Suprapubic skin (tissue), 4 donors: ENCODE measurements around the gene PVR. TPM values are rescaled to one million over a fixed set of nuclear protein-coding genes. Genes with fewer than 3 reads are reported as not detected.
A peak's percentile ranks its signal among the peaks of the same experiment; 100 is the strongest.
"Not testable (repeated sequence)": the region's sequence is repeated elsewhere in the genome, so short reads cannot be mapped to it uniquely, and the experiment has no call there.

ENCODE experiments used
- DNase-seq, 2 donors: peaks; one replicate each; pipeline ENCODE4 v3.0.0-alpha.2; 2019; ENCODE audit warnings: low spot score in 2 of 2
- H3K27ac ChIP-seq: fragments of 200-600 bp; sonication (generic); one replicate; pipeline ENCODE4 v1.5.1; 2019
- H3K27me3 ChIP-seq: fragments of 200-600 bp; sonication (generic); one replicate; pipeline ENCODE4 v1.5.1; 2019
- H3K36me3 ChIP-seq: fragments of 200-600 bp; sonication (generic); one replicate; pipeline ENCODE4 v1.5.1; 2019
- H3K4me1 ChIP-seq: fragments of 200-600 bp; sonication (generic); one replicate; pipeline ENCODE4 v1.5.1; 2019
- H3K4me3 ChIP-seq: fragments of 200-600 bp; sonication (generic); one replicate; pipeline ENCODE4 v1.5.1; 2019; ENCODE audit warnings: mild to moderate bottlenecking
- H3K9me3 ChIP-seq: fragments of 200-600 bp; sonication (generic); one replicate; pipeline ENCODE4 v1.5.1; 2019
- EP300 ChIP-seq: sonication (generic); formaldehyde crosslinking; IDR thresholded peaks from one replicate; pipeline ENCODE4 v1.6.1; 2017; ENCODE audit warnings: antibody characterized with exemption
- POLR2A ChIP-seq, 2 donors: fragments of 450-650 bp; IDR thresholded peaks; one replicate each; pipeline ENCODE4 v1.6.1; 2017; ENCODE audit warnings: antibody characterized with exemption in 2 of 2, mild to moderate bottlenecking in 2 of 2, moderate library complexity in 2 of 2
- POLR2AphosphoS5 ChIP-seq, 3 donors: sonication (generic); formaldehyde crosslinking; IDR thresholded peaks; one replicate each; pipeline ENCODE4 v1.6.1; 2017; ENCODE audit warnings: antibody characterized with exemption in 3 of 3
- WGBS: methylation state at CpG from one replicate; pipeline ENCODE4 v1.1.5; 2018; 5-methylcytosine and 5-hydroxymethylcytosine counted together
- total RNA-seq, 4 donors: library from RNA; depleted of rRNA; stranded (reverse); fragments of >200 nt; gene quantifications; one replicate each; pipeline ENCODE4 v1.1.0, GENCODE V29; 2016
- TF ChIP-seq, protein P1 (sequence below), 2 donors: fragments of 200-600 bp in 1 of 2; fragments of 450-650 bp in 1 of 2; sonication (generic) in 1 of 2; IDR thresholded peaks; one replicate each; pipeline ENCODE4 v1.5.1; 2016 to 2019; ENCODE audit warnings: antibody characterized with exemption in 2 of 2, mild to moderate bottlenecking in 1 of 2, moderate library complexity in 1 of 2

The PVR gene
- total RNA-seq, 4 donors from 2014 or later = 14.0 to 24.6 (median 15.5) TPM

DNA sequence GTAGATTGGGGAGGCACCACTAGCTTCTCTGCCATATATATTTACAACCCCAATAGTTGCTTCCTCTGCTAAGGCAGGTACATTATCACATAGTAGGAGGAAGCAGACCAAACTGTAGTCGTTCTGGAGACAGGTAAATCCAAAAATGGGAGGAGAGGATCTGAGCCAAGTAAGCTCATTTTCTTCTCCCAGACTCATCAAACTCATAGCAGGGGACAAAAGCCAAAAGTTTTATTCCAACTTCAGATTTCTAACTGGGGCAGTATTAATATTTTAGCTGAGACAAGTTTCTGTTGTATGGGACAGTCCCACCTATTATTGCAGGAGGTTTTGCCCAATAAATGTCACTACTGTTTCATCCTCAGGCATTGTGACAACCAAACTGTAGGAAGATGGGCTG lies 38.2 kb upstream of the PVR start:
- WGBS = 60% methylated on average over 1 of the region's 1 CpG
- TF ChIP-seq, protein P1, sequence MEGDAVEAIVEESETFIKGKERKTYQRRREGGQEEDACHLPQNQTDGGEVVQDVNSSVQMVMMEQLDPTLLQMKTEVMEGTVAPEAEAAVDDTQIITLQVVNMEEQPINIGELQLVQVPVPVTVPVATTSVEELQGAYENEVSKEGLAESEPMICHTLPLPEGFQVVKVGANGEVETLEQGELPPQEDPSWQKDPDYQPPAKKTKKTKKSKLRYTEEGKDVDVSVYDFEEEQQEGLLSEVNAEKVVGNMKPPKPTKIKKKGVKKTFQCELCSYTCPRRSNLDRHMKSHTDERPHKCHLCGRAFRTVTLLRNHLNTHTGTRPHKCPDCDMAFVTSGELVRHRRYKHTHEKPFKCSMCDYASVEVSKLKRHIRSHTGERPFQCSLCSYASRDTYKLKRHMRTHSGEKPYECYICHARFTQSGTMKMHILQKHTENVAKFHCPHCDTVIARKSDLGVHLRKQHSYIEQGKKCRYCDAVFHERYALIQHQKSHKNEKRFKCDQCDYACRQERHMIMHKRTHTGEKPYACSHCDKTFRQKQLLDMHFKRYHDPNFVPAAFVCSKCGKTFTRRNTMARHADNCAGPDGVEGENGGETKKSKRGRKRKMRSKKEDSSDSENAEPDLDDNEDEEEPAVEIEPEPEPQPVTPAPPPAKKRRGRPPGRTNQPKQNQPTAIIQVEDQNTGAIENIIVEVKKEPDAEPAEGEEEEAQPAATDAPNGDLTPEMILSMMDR (IDR thresholded peaks at IDR 0.05) = no peak
- TF ChIP-seq POLR2AphosphoS5 (IDR thresholded peaks at IDR 0.05) = no peak
- TF ChIP-seq EP300 = no peak
- no peak for TF ChIP-seq POLR2A (IDR thresholded peaks at IDR 0.05)
- Histone ChIP-seq H3K9me3 (no peaks in the 10 kb centered on the region), H3K27me3 (no peaks in the 10 kb centered on the region), H3K4me3 (no peak overlapping the region), H3K27ac (no peak overlapping the region), H3K36me3 (no peaks in the 10 kb centered on the region), H3K4me1 (peaks cover 17% of the 10 kb centered on the region)
- DNase-seq = no peak

DNA sequence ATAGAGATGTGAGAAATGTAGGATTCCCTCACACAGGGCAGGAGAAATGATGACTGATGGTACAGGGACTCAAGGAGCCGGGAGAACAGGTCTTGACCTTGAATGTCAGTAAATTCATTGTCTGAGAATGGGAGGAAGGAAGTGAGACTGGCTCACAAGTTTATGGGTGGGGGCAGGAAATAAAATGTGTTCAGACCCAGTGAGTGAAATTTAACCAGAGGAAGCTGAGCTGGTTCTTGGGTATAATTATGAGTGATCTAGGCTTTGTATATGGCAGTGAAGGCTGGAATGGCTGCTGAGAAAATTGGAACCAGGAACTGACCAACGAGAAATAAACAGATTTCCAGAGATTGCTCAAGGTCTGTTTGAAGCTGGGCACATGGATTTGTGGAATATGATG lies 36.7 kb upstream of the PVR start:
- WGBS = 43% methylated on average over 2 of the region's 2 CpGs
- no peak for TF ChIP-seq EP300
- TF ChIP-seq POLR2AphosphoS5 (IDR thresholded peaks at IDR 0.05) = peak in 1 of 3 donors; percentile 8
- TF ChIP-seq POLR2A (IDR thresholded peaks at IDR 0.05) = no peak
- TF ChIP-seq, protein P1 (IDR thresholded peaks at IDR 0.05) = no peak
- Histone ChIP-seq H3K4me3 (no peak overlapping the region), H3K27ac (no peak overlapping the region), H3K4me1 (peaks cover 12% of the 10 kb centered on the region), H3K9me3 (no peaks in the 10 kb centered on the region), H3K36me3 (no peaks in the 10 kb centered on the region), H3K27me3 (no peaks in the 10 kb centered on the region)
- no peak for DNase-seq

DNA sequence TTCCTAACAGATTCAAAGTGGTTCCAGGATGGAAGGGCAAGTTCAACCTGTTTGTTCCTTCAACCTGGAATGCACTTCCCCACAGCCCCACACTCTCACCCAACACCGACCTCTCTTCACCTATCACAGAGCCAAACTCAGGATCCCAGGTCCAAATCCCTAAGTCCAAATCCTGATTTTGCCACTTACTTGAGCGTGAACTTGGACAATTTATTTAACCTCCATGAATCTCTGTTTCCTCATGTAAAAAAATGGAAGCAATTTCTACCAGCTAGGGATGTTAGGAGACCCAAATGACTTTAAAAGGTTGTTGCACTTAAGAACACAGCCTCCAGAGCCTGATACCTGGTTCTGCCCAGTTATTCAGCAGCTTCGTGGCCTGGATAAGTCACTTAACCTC lies 35.8 kb upstream of the PVR start:
- Histone ChIP-seq H3K27me3 (no peaks in the 10 kb centered on the region), H3K4me3 (no peak overlapping the region), H3K36me3 (no peaks in the 10 kb centered on the region), H3K27ac (no peak overlapping the region), H3K4me1 (peaks cover 11% of the 10 kb centered on the region), H3K9me3 (no peaks in the 10 kb centered on the region)
- DNase-seq = no peak
- TF ChIP-seq EP300 (no peak), POLR2A (IDR thresholded peaks at IDR 0.05) (no peak), POLR2AphosphoS5 (IDR thresholded peaks at IDR 0.05) (no peak)
- TF ChIP-seq, protein P1 (IDR thresholded peaks at IDR 0.05) = no peak
- WGBS = 66% methylated on average over 3 of the region's 3 CpGs

- Histone ChIP-seq H3K36me3 (no peaks in the 10 kb centered on the region), H3K27ac (no peak overlapping the region), H3K4me3 (no peak overlapping the region), H3K27me3 (no peaks in the 10 kb centered on the region), H3K9me3 (no peaks in the 10 kb centered on the region), H3K4me1 (peaks cover 8% of the 10 kb centered on the region)
- 44% methylated on average over 7 of the region's 7 CpGs for WGBS
- no peak for DNase-seq
- TF ChIP-seq, protein P1 (IDR thresholded peaks at IDR 0.05) = no peak
- no peak for TF ChIP-seq POLR2A (IDR thresholded peaks at IDR 0.05)
- TF ChIP-seq EP300 = no peak
- no peak for TF ChIP-seq POLR2AphosphoS5 (IDR thresholded peaks at IDR 0.05)
Measured at GRCh38 chr19:44608391-44608821, 35.3 kb upstream of the PVR start.

DNA sequence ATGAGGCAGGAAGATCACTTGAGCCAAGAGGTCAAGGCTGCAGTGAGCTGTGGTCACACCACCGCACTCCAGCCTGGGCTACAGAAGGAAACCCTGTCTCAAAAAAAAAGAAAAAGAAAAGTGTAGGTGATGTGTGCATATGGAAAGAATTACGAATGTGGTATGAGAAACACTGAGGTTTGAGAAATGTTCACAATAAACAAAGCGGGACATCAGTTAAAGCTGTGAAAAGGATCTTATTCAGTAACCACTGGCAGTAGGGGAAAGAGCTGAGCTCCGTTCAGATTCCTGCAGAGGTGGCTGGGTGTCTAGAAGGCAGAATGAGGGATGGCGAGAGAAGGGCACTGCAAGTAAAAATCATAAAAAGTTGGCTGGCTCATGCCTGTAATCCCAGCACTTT lies 34.5 kb upstream of the PVR start:
- Histone ChIP-seq H3K4me3 (no peak overlapping the region), H3K27ac (no peak overlapping the region), H3K4me1 (peaks cover 2% of the 10 kb centered on the region), H3K9me3 (no peaks in the 10 kb centered on the region), H3K36me3 (no peaks in the 10 kb centered on the region), H3K27me3 (no peaks in the 10 kb centered on the region)
- TF ChIP-seq POLR2AphosphoS5 (IDR thresholded peaks at IDR 0.05) (no peak), POLR2A (IDR thresholded peaks at IDR 0.05) (no peak), EP300 (no peak)
- TF ChIP-seq, protein P1 (IDR thresholded peaks at IDR 0.05) = no peak
- DNase-seq = no peak
- 85% methylated on average over 5 of the region's 5 CpGs for WGBS

DNA sequence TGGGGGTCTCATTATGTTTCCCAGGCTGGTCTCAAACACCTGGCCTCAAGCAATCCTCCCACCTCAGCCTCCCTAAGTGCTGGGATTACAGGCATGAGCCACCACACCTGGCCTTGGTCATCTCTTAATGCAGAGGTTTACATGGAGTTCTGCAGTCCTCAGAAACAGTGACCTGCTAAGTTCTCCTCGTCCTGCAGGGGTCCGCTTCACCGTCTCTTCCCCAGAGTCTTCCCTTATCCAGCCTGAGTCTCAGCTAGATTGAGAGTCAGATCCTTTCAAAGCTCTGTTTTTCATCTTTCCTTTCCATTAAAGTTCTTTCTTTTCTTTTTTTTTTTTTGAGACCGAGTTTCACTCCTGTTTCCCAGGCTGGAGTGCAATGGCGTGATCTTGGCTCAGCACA lies 33.2 kb upstream of the PVR start:
- H3K27me3 ChIP-seq, H3K4me3 ChIP-seq, H3K4me1 ChIP-seq, H3K36me3 ChIP-seq, H3K9me3 ChIP-seq, DNase-seq, H3K27ac ChIP-seq: not testable (repeated sequence)
- 74% methylated on average over 5 of the region's 5 CpGs for WGBS
